Measurements from ENCODE around the gene SMC1B. TPM values are rescaled to one million over a fixed set of nuclear protein-coding genes. Genes with fewer than 3 reads are reported as not detected.
"Not testable (repeated sequence)": the region's sequence is repeated elsewhere in the genome, so short reads cannot be mapped to it uniquely, and the experiment has no call there.

Gene SMC1B
- total RNA-seq, 2 experiments from 2014 or later: 0.62 to 0.67 TPM

- H3K4me3 Mint-ChIP-seq; ATAC-seq; DNase-seq; H3K27ac Mint-ChIP-seq; intact Hi-C loops (cut with DNase I, micrococcal nuclease); H3K27me3 Mint-ChIP-seq; H3K9me3 Mint-ChIP-seq (ENCODE audit: low read depth): not testable (repeated sequence)
- Mint-ChIP-seq H3K4me1 (peaks cover 20% of the 10 kb centered on the region), H3K36me3 (ENCODE audit: low read depth) (peaks cover 48% of the 10 kb centered on the region)
- ChIA-PET POLR2A (interaction anchor here (0.6 to 0.9 kb wide), 2 partner anchors 21 to 365 kb away, joined by 3 read pairs; no protein-coding TSS in a partner anchor), CTCF (interaction anchor here (0.7 kb wide), 1 partner anchor 14 kb away, joined by 3 read pairs; no protein-coding TSS in a partner anchor)
These were observed 85.1 kb downstream of the SMC1B start for GRCh38 chr22:45328261-45328660.

- ChIA-PET POLR2A (no interaction called here), CTCF (no interaction called here)
- no peak overlapping the region for H3K4me3 Mint-ChIP-seq
- intact Hi-C loops (cut with DNase I, micrococcal nuclease): no loop called here
- DNase-seq (no peak), ATAC-seq (no peak)
- peak overlapping the region; percentile 3 for H3K27ac Mint-ChIP-seq
- no peaks in the 10 kb centered on the region for H3K9me3 Mint-ChIP-seq (ENCODE audit: low read depth)
- no peaks in the 10 kb centered on the region for H3K27me3 Mint-ChIP-seq
- H3K4me1 Mint-ChIP-seq: peaks cover 53% of the 10 kb centered on the region
- H3K36me3 Mint-ChIP-seq (ENCODE audit: low read depth): peaks cover 48% of the 10 kb centered on the region
These were observed 89.1 kb downstream of the SMC1B start for GRCh38 chr22:45324311-45324711.

GRCh38 chr22:45323695-45324094 lies 89.7 kb downstream of the SMC1B start:
- ATAC-seq (no peak), DNase-seq (no peak)
- H3K4me3 Mint-ChIP-seq: no peak overlapping the region
- H3K36me3 Mint-ChIP-seq (ENCODE audit: low read depth): peaks cover 45% of the 10 kb centered on the region
- CTCF ChIA-PET: interaction anchor here (0.5 kb wide), 1 partner anchor 226 kb away, joined by 3 read pairs; no protein-coding TSS in a partner anchor
- no peaks in the 10 kb centered on the region for H3K27me3 Mint-ChIP-seq
- intact Hi-C loops (cut with DNase I, micrococcal nuclease): no loop called here
- POLR2A ChIA-PET: no interaction called here
- peaks cover 53% of the 10 kb centered on the region for H3K4me1 Mint-ChIP-seq
- peak overlapping the region; percentile 3 for H3K27ac Mint-ChIP-seq
- H3K9me3 Mint-ChIP-seq (ENCODE audit: low read depth): no peaks in the 10 kb centered on the region

GRCh38 chr22:45322873-45323525 lies 90.4 kb downstream of the SMC1B start:
- peaks cover 44% of the 10 kb centered on the region for H3K36me3 Mint-ChIP-seq (ENCODE audit: low read depth)
- intact Hi-C loops (cut with DNase I, micrococcal nuclease): no loop called here
- peaks cover 58% of the 10 kb centered on the region for H3K4me1 Mint-ChIP-seq
- CTCF ChIA-PET: interaction anchor here (0.7 to 1.5 kb wide), 3 partner anchors 10 to 50 kb away, joined by 3 to 4 read pairs (median 4); no protein-coding TSS in a partner anchor
- no peak overlapping the region for H3K4me3 Mint-ChIP-seq
- POLR2A ChIA-PET: interaction anchor here (0.7 to 1.2 kb wide), 2 partner anchors 15 to 91 kb away, joined by 3 to 4 read pairs; partner anchors contain the start of genes RIBC2 and SMC1B
- no peaks in the 10 kb centered on the region for H3K9me3 Mint-ChIP-seq (ENCODE audit: low read depth)
- no peak for DNase-seq
- H3K27me3 Mint-ChIP-seq: no peaks in the 10 kb centered on the region
- no peak for ATAC-seq
- peak overlapping the region; percentile 65 for H3K27ac Mint-ChIP-seq

GRCh38 chr22:45321827-45322226 lies 91.6 kb downstream of the SMC1B start:
- H3K27ac Mint-ChIP-seq: peak overlapping the region; percentile 72
- DNase-seq (no peak), ATAC-seq (no peak)
- peaks cover 69% of the 10 kb centered on the region for H3K4me1 Mint-ChIP-seq
- no peaks in the 10 kb centered on the region for H3K27me3 Mint-ChIP-seq
- H3K36me3 Mint-ChIP-seq (ENCODE audit: low read depth): peaks cover 36% of the 10 kb centered on the region
- intact Hi-C loops (cut with DNase I, micrococcal nuclease): no loop called here
- POLR2A ChIA-PET: interaction anchor here (1.2 kb wide), 1 partner anchor 92 kb away, joined by 4 read pairs; the partner anchor contains the start of genes RIBC2 and SMC1B
- CTCF ChIA-PET: interaction anchor here (1.3 to 1.5 kb wide), 2 partner anchors 9 to 20 kb away, joined by 3 to 4 read pairs; no protein-coding TSS in a partner anchor
- no peaks in the 10 kb centered on the region for H3K9me3 Mint-ChIP-seq (ENCODE audit: low read depth)
- no peak overlapping the region for H3K4me3 Mint-ChIP-seq

GRCh38 chr22:45320357-45320976 lies 92.9 kb downstream of the SMC1B start:
- DNase-seq (peak; percentile 44), ATAC-seq (no peak)
- intact Hi-C loops (cut with DNase I, micrococcal nuclease): no loop called here
- H3K27me3 Mint-ChIP-seq: no peaks in the 10 kb centered on the region
- ChIA-PET CTCF (interaction anchor here (0.6 kb wide), 1 partner anchor 119 kb away, joined by 4 read pairs; no protein-coding TSS in a partner anchor), POLR2A (interaction anchor here (0.6 kb wide), 1 partner anchor 13 kb away, joined by 4 read pairs; no protein-coding TSS in a partner anchor)
- no peaks in the 10 kb centered on the region for H3K9me3 Mint-ChIP-seq (ENCODE audit: low read depth)
- peak overlapping the region; percentile 95 for H3K27ac Mint-ChIP-seq
- H3K4me1 Mint-ChIP-seq: peaks cover 83% of the 10 kb centered on the region
- no peak overlapping the region for H3K4me3 Mint-ChIP-seq
- H3K36me3 Mint-ChIP-seq (ENCODE audit: low read depth): peaks cover 31% of the 10 kb centered on the region

GRCh38 chr22:45319324-45319685 lies 94.1 kb downstream of the SMC1B start:
- ATAC-seq: no peak
- H3K4me1 Mint-ChIP-seq: peaks cover 86% of the 10 kb centered on the region

GRCh38 chr22:45318558-45319323 lies 94.7 kb downstream of the SMC1B start:
- DNase-seq (peak; percentile 65), ATAC-seq (peak; percentile 68)
- CTCF ChIA-PET: interaction anchor here (0.6 to 0.7 kb wide), 2 partner anchors 17 to 156 kb away, joined by 3 read pairs; no protein-coding TSS in a partner anchor
- peak overlapping the region; percentile 72 for H3K4me3 Mint-ChIP-seq
- intact Hi-C loops (cut with DNase I, micrococcal nuclease): loop anchor here (1.0 to 10.0 kb wide), 9 partner anchors 9 to 634 kb away; partner anchors contain the start of genes FAM118A (in 2 of the 2), NUP50 (in 2 of the 2), ATXN10 (in 1 of the 2) and KIAA0930 (in 1 of the 2)
- POLR2A ChIA-PET: no interaction called here
- no peaks in the 10 kb centered on the region for H3K27me3 Mint-ChIP-seq
- H3K27ac Mint-ChIP-seq: peak overlapping the region; percentile 95
- H3K4me1 Mint-ChIP-seq: peaks cover 89% of the 10 kb centered on the region
- peaks cover 20% of the 10 kb centered on the region for H3K36me3 Mint-ChIP-seq (ENCODE audit: low read depth)
- no peaks in the 10 kb centered on the region for H3K9me3 Mint-ChIP-seq (ENCODE audit: low read depth)

More at GRCh38 chr22:45319324-45319685, 94.1 kb downstream of the SMC1B start:
- peaks cover 25% of the 10 kb centered on the region for H3K36me3 Mint-ChIP-seq (ENCODE audit: low read depth)
- POLR2A ChIA-PET: no interaction called here
- intact Hi-C loops (cut with DNase I, micrococcal nuclease): loop anchor here (2.0 to 10.0 kb wide), 6 partner anchors 37 to 635 kb away; partner anchors contain the start of genes NUP50 (in 2 of the 2), ATXN10 (in 1 of the 2), KIAA0930 (in 1 of the 2) and UPK3A (in 1 of the 2)
- H3K27me3 Mint-ChIP-seq: no peaks in the 10 kb centered on the region
- peak; percentile 27 for DNase-seq
- peak overlapping the region; percentile 72 for H3K4me3 Mint-ChIP-seq
- CTCF ChIA-PET: no interaction called here
- H3K27ac Mint-ChIP-seq: peak overlapping the region; percentile 95
- H3K9me3 Mint-ChIP-seq (ENCODE audit: low read depth): no peaks in the 10 kb centered on the region

- H3K27ac Mint-ChIP-seq: peak overlapping the region; percentile 95
- H3K4me1 Mint-ChIP-seq: peaks cover 89% of the 10 kb centered on the region
- H3K9me3 Mint-ChIP-seq (ENCODE audit: low read depth): no peaks in the 10 kb centered on the region
- no peaks in the 10 kb centered on the region for H3K27me3 Mint-ChIP-seq
- intact Hi-C loops (cut with DNase I, micrococcal nuclease): loop anchor here (1.0 to 10.0 kb wide), 9 partner anchors 9 to 633 kb away; partner anchors contain the start of genes FAM118A (in 2 of the 2), NUP50 (in 2 of the 2), ATXN10 (in 1 of the 2) and KIAA0930 (in 1 of the 2)
- ATAC-seq (peak; percentile 79), DNase-seq (peak; percentile 95)
- H3K4me3 Mint-ChIP-seq: peak overlapping the region; percentile 72
- CTCF ChIA-PET: interaction anchor here (0.6 to 0.7 kb wide), 3 partner anchors 18 to 866 kb away, joined by 3 read pairs; no protein-coding TSS in a partner anchor
- POLR2A ChIA-PET: no interaction called here
- H3K36me3 Mint-ChIP-seq (ENCODE audit: low read depth): peaks cover 15% of the 10 kb centered on the region
These were observed 95.2 kb downstream of the SMC1B start for GRCh38 chr22:45318168-45318557.

- Mint-ChIP-seq H3K36me3 (ENCODE audit: low read depth) (peaks cover 16% of the 10 kb centered on the region), H3K27ac (peak overlapping the region; percentile 95), H3K4me1 (peaks cover 91% of the 10 kb centered on the region), H3K4me3 (peak overlapping the region; percentile 72), H3K27me3 (no peaks in the 10 kb centered on the region), H3K9me3 (ENCODE audit: low read depth) (no peaks in the 10 kb centered on the region)
- ChIA-PET POLR2A (no interaction called here), CTCF (interaction anchor here (0.6 kb wide), 1 partner anchor 865 kb away, joined by 3 read pairs; no protein-coding TSS in a partner anchor)
- ATAC-seq (peak; percentile 5), DNase-seq (peak; percentile 38)
- intact Hi-C loops (cut with DNase I, micrococcal nuclease): loop anchor here (1.0 to 10.0 kb wide), 9 partner anchors 8 to 633 kb away; partner anchors contain the start of genes FAM118A (in 2 of the 2), NUP50 (in 2 of the 2), ATXN10 (in 1 of the 2) and KIAA0930 (in 1 of the 2)
These were observed 95.7 kb downstream of the SMC1B start for GRCh38 chr22:45317551-45318167.

Measured in activated CD4-positive, alpha-beta T cell treated with anti-CD3 and anti-CD28 coated beads for 36 hours (primary cell).